Fibroblast of skin of left quadriceps (primary cell): Measurements from ENCODE around the gene CCDC88B.

Experiments used
- DNase-seq, 2 experiments: peaks; one replicate each; pipeline ENCODE4 v3.0.0-alpha.2; 2013; ENCODE audit warnings: low read depth in 2 of 2

Gene CCDC88B

DNA sequence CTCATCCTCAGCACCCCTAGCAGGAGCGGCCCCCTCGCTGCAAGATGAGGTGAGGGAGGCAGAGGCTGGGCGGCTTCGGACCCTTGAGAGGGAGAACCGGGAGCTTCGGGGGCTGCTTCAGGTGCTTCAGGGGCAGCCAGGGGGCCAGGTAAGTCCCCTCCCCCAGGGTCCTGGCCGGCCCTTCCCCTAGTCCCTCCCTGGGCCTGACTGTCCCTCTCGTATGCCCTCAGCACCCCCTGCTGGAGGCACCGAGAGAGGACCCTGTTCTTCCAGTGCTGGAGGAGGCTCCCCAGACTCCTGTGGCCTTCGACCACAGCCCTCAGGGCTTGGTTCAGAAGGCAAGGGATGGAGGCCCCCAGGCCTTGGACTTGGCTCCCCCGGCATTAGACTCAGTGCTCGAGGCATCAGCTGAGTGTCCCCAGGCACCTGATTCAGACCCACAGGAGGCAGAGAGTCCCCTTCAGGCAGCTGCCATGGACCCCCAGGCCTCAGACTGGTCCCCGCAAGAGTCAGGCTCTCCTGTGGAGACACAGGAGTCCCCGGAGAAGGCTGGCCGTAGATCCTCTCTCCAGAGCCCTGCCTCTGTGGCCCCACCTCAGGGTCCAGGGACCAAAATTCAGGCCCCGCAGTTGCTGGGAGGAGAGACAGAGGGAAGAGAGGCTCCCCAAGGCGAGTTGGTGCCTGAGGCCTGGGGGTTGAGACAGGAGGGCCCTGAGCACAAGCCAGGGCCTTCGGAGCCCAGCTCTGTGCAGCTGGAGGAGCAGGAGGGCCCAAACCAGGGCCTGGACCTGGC is 4.0 kb downstream of the CCDC88B start:
- no peak for DNase-seq

GRCh38 chr11:64344787-64345186 is 4.8 kb downstream of the CCDC88B start:
- DNase-seq: no peak

DNA sequence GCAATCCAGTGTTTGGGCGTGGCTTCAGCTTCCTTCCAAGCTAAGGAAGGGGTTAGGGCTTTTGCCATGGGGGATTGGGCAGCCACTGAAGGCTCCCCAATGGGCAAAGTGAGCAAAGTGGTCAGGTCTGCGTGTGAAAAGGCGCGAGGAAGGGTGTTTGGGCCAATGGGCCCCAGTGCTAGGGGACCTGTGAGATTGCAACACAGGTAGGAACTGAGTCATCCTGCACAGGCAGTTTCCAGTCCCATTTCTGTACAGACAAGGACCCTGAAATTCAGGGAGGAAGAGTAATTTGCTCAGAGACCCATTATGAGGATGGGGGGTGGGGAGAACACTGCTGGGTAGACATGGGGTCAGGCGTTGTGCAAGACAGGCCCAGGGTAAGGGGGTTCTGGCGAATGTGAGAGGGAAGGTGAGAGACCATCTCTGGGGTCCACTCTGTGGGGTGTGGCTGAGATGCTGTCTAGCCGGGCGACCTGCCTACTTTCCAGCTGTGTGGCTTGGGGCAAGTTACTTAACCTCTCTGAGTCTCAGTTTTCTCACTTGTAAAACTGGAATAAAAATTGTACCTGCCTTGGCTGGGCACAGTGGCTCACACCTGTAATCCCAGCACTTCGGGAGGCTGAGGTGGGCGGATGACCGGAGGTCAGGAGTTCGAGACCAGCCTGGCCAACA is 7.3 kb downstream of the CCDC88B start:
- no peak for DNase-seq

DNA sequence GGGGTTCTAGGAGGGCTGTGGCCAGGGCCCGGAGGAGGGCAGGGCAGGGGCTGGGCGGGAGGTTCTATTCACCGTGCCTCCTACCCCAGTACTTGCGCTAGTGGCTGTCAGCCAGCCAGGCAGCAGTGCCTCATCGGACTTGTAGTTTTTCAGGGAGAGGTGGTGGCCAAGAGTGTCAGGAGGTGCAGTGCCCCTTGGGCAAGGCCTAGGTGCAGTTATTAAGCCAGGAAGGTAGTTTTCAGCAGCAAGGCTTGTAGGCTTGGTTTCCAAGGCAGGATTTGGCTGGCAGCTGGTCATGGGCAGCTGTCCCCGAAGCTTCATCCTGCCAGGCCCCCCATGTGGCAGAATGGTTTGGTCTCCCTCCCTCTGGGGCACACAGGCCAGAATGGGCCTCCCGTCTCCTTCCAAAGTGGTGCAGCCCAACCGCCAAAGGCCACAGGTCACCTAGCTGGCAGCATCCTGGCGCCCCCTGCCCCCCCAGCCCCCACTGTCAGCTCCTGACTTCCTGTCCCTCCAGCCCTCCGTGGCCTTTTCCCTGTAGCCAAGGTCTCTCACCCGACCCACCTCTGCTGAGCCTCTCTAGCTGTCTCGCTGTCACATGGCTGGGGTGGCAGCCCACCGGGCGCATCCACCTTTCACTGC is 8.5 kb downstream of the CCDC88B start:
- no peak for DNase-seq

DNA sequence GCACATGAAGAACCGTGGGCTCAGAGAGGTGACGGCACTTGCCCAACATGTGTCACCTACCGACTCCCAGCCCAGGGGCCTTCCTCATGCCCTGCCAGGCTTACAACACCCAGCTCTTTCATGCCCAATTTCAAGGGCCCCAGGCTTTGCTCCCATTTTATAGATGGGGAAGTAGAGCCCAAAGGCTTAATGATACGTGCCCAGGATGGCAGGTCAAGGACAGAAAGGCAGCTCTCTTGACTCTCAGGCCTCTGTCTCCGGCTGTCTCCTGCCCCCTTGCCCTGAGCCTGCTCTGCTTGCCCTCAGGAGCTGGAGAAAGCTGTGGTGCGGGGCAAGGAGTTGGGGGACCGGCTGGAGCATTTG is 9.0 kb downstream of the CCDC88B start:
- DNase-seq: no peak

GRCh38 chr11:64349404-64349803 is 9.4 kb downstream of the CCDC88B start:
- DNase-seq: no peak

- DNase-seq: no peak
Observed at GRCh38 chr11:64351136-64351631, 11.2 kb downstream of the CCDC88B start.

DNA sequence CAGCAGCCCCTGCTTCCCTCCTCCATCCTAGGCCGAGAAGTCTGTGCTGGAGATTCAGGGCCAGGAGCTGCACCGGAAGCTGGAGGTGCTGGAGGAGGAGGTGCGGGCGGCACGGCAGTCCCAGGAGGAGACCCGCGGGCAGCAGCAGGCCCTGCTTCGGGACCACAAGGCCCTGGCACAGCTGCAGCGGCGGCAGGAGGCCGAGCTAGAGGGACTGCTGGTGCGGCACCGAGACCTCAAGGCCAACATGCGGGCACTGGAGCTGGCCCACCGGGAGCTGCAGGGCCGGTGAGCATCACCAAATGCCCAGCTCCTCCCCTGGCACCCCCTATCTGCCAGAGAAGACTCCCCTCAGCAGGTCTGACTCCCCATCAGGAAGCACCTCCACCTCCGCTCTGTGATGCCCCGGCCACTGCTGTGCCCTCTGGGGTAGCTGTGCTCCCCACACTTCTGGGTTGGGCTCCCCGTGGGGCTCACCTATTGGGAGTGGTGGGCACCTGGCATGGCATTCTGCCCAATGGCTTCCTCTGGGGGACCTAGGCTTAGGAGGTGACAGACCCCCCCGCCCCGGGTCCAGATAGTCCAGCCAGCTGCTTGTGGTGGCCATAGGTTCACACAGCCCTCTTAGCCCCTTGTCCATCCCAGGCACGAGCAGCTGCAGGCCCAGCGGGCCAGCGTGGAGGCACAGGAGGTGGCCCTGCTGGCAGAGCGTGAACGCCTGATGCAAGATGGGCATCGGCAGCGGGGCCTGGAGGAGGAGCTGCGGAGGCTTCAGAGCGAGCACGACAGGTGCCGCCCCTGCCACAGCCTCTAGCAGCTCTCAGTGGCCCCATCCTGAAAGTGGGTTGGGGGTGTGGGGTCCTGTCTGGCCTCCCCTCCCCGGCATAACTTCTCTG is 12.3 kb downstream of the CCDC88B start:
- no peak for DNase-seq

GRCh38 chr11:64352995-64353714 is 13.2 kb downstream of the CCDC88B start:
- no peak for DNase-seq

DNA sequence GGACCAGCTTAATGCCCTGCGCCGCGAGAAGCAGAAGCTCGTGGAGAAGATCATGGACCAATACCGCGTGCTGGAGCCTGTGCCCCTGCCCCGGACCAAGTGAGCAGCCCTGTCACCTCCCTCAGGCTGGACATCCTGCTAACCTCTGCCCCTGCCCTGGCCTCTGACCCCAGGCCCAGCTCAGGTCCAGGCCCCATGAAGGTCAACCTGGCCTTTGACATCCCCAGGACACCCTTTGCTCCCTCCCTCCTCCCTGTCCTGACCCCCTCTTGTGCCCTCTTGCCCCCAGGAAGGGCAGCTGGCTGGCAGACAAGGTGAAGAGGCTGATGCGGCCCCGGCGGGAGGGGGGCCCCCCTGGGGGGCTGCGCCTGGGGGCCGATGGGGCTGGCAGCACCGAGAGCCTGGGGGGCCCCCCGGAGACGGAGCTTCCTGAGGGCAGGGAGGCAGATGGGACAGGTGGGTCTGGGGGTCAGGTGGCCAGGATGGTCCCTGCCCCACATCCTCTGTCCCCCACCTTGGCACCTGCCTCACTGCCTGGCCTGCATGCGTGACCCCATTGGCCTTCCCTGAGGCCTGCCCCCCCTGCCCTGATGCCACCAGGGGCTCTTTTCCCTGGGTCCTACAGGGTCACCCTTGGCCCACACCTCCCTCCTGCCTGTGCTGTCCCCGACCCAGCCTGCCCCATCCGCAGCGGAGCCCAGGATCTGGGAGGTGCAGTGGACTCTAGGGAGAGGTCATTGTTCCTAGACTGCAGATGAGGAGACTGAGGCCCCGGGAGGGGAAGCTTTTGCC is 13.9 kb downstream of the CCDC88B start:
- DNase-seq: no peak

- peak; percentile 59 to 62 for DNase-seq
Observed at GRCh38 chr11:64355078-64355940, 15.3 kb downstream of the CCDC88B start.

- no peak for DNase-seq
Observed at GRCh38 chr11:64356498-64357411, 16.8 kb downstream of the CCDC88B start.

DNA sequence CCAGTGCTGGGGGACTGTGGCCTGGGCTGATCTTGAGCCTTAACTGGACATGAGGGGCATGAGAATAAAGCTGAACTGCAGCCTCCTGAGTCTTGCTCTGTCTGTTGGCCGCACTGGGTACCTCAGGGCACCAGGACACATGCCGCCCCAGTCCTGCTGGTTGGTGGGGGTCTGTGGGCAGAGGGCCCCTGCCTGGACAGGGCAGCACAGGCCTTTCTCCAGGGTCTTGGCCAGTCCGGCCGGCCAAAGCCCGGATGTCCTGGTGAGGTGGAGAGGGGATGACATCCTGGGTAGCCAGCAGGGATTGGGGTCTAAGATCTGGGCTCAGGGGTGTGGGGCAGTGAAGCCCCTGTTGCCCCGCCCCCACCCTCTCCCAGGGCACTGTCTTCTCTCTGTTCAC is 17.4 kb downstream of the CCDC88B start:
- DNase-seq: no peak

DNA sequence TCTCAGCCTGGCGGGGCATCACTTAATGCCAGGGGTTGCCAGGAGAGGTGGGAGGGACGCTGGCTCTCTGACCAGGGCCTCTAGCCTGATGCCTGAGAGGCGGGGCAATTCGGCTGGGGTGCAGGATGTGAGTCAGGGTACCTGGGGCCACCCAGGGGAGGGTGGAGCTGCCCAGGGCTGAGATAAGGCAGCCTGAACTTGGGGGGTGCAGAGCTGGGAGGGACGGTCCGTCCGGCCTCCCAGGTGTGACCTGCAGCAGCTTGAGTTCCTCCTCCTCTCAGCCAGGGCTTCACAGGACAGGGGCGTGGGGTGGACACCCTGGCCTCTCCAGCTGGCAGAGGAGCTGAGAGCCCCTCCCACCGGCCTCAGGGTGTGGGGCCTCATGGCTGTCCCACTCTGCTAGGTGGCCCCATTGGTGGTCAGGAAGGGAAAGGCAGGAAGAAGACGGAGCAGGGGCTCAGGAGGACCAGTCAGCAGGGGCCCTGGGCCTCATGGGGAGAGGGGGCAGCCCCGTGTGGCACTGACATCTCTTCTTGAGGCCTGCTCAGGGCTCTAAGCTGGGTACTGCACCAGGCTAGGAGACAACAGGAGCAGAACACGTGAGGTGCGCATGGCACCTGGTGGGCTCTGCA is 18.0 kb downstream of the CCDC88B start:
- DNase-seq: no peak

GRCh38 chr11:64358536-64358906 is 18.5 kb downstream of the CCDC88B start:
- no peak for DNase-seq

DNA sequence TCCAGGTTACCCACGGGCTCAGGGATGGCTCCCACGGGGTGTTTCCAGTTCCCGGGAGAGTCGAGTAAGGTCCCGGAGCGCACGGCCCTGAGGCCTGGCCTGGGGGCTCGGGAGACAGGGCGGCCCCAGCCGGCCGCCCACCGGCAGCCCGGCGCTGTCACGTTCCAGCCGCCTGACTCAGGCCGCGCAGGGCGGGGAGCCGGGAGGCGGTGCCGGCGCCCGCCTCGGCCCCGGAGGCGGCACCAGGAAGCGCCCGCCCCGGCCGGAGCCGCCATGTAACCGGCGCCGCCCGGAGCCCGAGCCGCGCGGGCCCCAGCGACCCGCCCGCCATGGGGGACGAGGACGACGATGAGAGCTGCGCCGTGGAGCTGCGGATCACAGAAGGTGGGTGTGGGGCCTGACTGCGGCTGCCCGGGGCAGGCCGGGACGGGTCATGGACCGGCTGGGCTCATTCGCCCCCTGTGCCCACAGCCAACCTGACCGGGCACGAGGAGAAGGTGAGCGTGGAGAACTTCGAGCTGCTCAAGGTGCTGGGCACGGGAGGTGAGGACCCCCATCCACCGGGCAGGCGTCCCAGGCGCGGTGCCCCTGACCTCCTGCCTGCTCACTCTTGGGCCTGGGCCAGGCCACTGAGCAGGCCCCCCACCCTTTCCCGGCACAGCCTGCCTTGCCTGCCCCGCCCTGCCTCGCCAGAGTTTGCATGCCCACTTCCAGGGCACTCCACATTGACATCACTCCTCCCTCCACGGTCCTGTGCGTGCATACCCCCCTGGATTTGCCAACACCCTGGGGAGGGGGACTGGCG is 19.1 kb downstream of the CCDC88B start, which contains the start of gene RPS6KA4:
RPS6KA4 (plus strand) TSS at position 256 of the 805 bp plus-strand sequence; CDS start at position 330, 74 bp downstream.
- peak in 1 of 2 experiments; percentile 30 for DNase-seq
